Measurements from ENCODE around the gene PPP2R5A.

Gene PPP2R5A

GRCh38 chr1:212329105-212329504 is 43.9 kb downstream of the PPP2R5A start:
- no peaks in the 10 kb centered on the region for H3K27me3 ChIP-seq (ENCODE audit: low read length)
- no peak overlapping the region for H3K9ac ChIP-seq (ENCODE audit: low read length)
- TF ChIP-seq CTCF (IDR thresholded peaks at IDR 0.05; ENCODE audit: insufficient read depth, low read length, poor library complexity, severe bottlenecking) (no peak), EZH2phosphoT487 (conservative IDR thresholded peaks at IDR 0.05; ENCODE audit: low read length) (no peak)
- peaks cover 52% of the 10 kb centered on the region for H3K79me2 ChIP-seq (ENCODE audit: insufficient read depth, low read length)
- peaks cover 10% of the 10 kb centered on the region; the same call in 1 of the 2 replicates for H3F3A ChIP-seq (ENCODE audit: insufficient read depth)
- no peak overlapping the region for H3K4me3 ChIP-seq (ENCODE audit: insufficient read depth, low read length, poor library complexity, severe bottlenecking)
- H3K9me2 ChIP-seq (replicated peaks; ENCODE audit: insufficient read depth, low read length), result no peaks in the 10 kb centered on the region
- H3K36me3 ChIP-seq (ENCODE audit: low read length), result peaks cover 28% of the 10 kb centered on the region
- no peak overlapping the region for H3K27ac ChIP-seq (ENCODE audit: low read depth, low read length)
- H3K4me2 ChIP-seq (ENCODE audit: low read depth, low read length, poor library complexity, severe bottlenecking), result no peak overlapping the region
- H4K20me1 ChIP-seq (ENCODE audit: low read depth, low read length), result peaks cover 2% of the 10 kb centered on the region; the same call in 1 of the 2 replicates
- no peak overlapping the region for H2AFZ ChIP-seq (ENCODE audit: low read depth, low read length, severe bottlenecking)
- no peaks in the 10 kb centered on the region for H3K9me3 ChIP-seq (ENCODE audit: insufficient read depth, low read length)

GRCh38 chr1:212341090-212341489 is 55.9 kb downstream of the PPP2R5A start:
- Histone ChIP-seq H3K36me3 (ENCODE audit: low read length) (peaks cover 16% of the 10 kb centered on the region), H3F3A (ENCODE audit: insufficient read depth) (0 out of 2 replicates have a peak, but pooled peaks cover 3% of the 10 kb centered on the region), H3K9me2 (replicated peaks; ENCODE audit: insufficient read depth, low read length) (no peaks in the 10 kb centered on the region), H3K9me3 (ENCODE audit: insufficient read depth, low read length) (no peaks in the 10 kb centered on the region), H3K79me2 (ENCODE audit: insufficient read depth, low read length) (no peaks in the 10 kb centered on the region), H3K27ac (ENCODE audit: low read depth, low read length) (no peak overlapping the region), H2AFZ (ENCODE audit: low read depth, low read length, severe bottlenecking) (no peak overlapping the region), H4K20me1 (ENCODE audit: low read depth, low read length) (no peaks in the 10 kb centered on the region), H3K4me3 (ENCODE audit: insufficient read depth, low read length, poor library complexity, severe bottlenecking) (no peak overlapping the region), H3K27me3 (ENCODE audit: low read length) (no peaks in the 10 kb centered on the region), H3K4me2 (ENCODE audit: low read depth, low read length, poor library complexity, severe bottlenecking) (no peak overlapping the region), H3K9ac (ENCODE audit: low read length) (no peak overlapping the region)
- TF ChIP-seq CTCF (IDR thresholded peaks at IDR 0.05; ENCODE audit: insufficient read depth, low read length, poor library complexity, severe bottlenecking) (no peak), EZH2phosphoT487 (conservative IDR thresholded peaks at IDR 0.05; ENCODE audit: low read length) (no peak)

- no peaks in the 10 kb centered on the region for H3K27me3 ChIP-seq (ENCODE audit: low read length)
- H3K4me2 ChIP-seq (ENCODE audit: low read depth, low read length, poor library complexity, severe bottlenecking), result no peak overlapping the region
- no peak overlapping the region for H3K4me3 ChIP-seq (ENCODE audit: insufficient read depth, low read length, poor library complexity, severe bottlenecking)
- no peaks in the 10 kb centered on the region for H3K9me2 ChIP-seq (replicated peaks; ENCODE audit: insufficient read depth, low read length)
- H3K27ac ChIP-seq (ENCODE audit: low read depth, low read length), result no peak overlapping the region
- no peaks in the 10 kb centered on the region for H4K20me1 ChIP-seq (ENCODE audit: low read depth, low read length)
- TF ChIP-seq EZH2phosphoT487 (conservative IDR thresholded peaks at IDR 0.05; ENCODE audit: low read length) (no peak), CTCF (IDR thresholded peaks at IDR 0.05; ENCODE audit: insufficient read depth, low read length, poor library complexity, severe bottlenecking) (no peak)
- H3F3A ChIP-seq (ENCODE audit: insufficient read depth), result peaks cover 15% of the 10 kb centered on the region; the same call in 1 of the 2 replicates
- no peak overlapping the region for H3K9ac ChIP-seq (ENCODE audit: low read length)
- H3K36me3 ChIP-seq (ENCODE audit: low read length), result peaks cover 25% of the 10 kb centered on the region; the same call in 1 of the 2 replicates
- H3K9me3 ChIP-seq (ENCODE audit: insufficient read depth, low read length), result no peaks in the 10 kb centered on the region
- no peaks in the 10 kb centered on the region for H3K79me2 ChIP-seq (ENCODE audit: insufficient read depth, low read length)
- H2AFZ ChIP-seq (ENCODE audit: low read depth, low read length, severe bottlenecking), result no peak overlapping the region
These were observed 59.7 kb downstream of the PPP2R5A start for GRCh38 chr1:212344905-212345304.

Data from SU-DHL-6 (cell line).